ENCODE measurements around the gene CDC45.
"Not testable (repeated sequence)": the region's sequence is repeated elsewhere in the genome, so short reads cannot be mapped to it uniquely, and the experiment has no call there.

Gene CDC45

DNA sequence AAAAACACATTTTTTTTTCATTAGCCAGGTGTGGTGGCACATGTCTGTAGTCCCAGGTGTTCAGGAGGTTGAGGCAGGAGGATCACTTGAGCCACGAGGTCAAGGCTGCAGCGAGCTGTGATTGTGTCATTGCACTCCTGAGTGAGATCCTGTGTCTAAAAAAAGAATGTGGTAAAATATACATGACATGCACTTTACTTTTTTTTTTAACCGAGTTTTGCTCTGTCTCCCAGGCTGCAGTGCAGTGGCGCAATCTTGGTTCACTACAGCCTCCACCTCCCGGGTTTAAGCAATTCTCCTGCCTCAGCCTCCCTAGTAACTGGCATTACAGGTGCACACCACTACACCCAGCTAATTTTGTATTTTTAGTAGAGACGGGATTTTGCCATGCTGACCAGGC lies 67.0 kb downstream of the CDC45 start:
- TF ChIP-seq, protein P1, sequence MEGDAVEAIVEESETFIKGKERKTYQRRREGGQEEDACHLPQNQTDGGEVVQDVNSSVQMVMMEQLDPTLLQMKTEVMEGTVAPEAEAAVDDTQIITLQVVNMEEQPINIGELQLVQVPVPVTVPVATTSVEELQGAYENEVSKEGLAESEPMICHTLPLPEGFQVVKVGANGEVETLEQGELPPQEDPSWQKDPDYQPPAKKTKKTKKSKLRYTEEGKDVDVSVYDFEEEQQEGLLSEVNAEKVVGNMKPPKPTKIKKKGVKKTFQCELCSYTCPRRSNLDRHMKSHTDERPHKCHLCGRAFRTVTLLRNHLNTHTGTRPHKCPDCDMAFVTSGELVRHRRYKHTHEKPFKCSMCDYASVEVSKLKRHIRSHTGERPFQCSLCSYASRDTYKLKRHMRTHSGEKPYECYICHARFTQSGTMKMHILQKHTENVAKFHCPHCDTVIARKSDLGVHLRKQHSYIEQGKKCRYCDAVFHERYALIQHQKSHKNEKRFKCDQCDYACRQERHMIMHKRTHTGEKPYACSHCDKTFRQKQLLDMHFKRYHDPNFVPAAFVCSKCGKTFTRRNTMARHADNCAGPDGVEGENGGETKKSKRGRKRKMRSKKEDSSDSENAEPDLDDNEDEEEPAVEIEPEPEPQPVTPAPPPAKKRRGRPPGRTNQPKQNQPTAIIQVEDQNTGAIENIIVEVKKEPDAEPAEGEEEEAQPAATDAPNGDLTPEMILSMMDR (IDR thresholded peaks at IDR 0.05; ENCODE audit: borderline replicate concordance, insufficient read depth, low read depth, low read length): no peak
- H3K4me3 ChIP-seq (ENCODE audit: low read depth, low read length): no peak overlapping the region

DNA sequence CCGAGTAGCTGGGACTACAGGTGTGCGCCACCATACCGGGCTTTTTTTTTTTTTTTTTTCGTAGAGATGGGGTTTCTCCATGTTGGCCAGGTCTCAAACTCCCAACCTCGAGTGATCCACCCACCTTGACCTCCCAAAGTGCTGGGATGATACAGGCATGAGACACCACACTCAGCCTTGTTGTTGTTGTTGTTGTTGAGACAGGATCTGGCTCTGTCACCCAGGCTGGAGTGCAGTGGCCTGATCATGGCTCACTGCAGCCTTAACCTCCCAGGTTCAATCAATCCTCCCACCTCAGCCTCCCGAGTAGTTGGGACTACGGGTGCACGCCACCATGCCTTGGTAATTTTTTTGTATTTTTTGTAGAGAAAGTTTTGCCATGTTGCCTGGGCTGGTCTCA lies 67.9 kb downstream of the CDC45 start:
- TF ChIP-seq, protein P1 (IDR thresholded peaks at IDR 0.05; ENCODE audit: borderline replicate concordance, insufficient read depth, low read depth, low read length): no peak
- no peak overlapping the region for H3K4me3 ChIP-seq (ENCODE audit: low read depth, low read length)

DNA sequence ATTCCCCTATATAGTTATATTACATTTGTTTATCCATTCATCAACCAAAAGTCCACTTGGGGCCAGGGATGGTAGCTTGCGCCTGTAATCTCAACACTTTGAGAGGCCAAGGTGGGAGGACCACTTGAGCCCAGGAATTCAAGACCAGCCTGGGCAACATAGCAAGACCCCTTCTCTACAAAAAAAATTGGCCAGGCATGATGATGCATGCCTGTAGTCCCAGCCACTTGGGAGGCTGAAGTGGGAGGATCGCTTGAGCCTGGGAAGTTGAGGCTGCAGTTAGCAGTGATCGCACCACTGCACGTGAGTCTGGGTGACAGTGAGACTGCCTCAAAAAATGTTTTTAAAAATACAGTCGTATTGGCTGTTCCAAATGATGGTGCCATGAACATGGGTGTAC lies 68.7 kb downstream of the CDC45 start:
- H3K4me3 ChIP-seq (ENCODE audit: low read depth, low read length): not testable (repeated sequence)

DNA sequence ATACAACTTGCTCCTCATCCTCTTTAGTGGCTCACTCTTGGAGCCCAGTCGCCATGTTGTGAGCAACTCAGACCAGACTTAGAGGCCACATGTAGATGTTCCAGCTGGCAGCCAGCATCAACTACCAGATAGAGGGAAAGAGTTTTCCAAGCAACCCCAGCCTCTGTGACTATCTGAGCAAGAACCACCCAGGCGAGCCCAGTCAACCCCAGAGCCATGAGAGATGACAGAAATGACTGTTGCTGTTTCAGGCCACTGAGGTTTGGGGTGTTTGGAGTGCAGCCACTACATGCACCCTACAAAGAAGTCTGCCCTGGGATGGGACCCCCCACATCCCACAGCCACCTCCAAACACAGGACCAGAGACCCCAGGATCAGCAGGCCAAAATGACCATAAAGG lies 69.2 kb downstream of the CDC45 start:
- H3K4me3 ChIP-seq (ENCODE audit: low read depth, low read length): no peak overlapping the region
- TF ChIP-seq, protein P1 (IDR thresholded peaks at IDR 0.05; ENCODE audit: borderline replicate concordance, insufficient read depth, low read depth, low read length): no peak

DNA sequence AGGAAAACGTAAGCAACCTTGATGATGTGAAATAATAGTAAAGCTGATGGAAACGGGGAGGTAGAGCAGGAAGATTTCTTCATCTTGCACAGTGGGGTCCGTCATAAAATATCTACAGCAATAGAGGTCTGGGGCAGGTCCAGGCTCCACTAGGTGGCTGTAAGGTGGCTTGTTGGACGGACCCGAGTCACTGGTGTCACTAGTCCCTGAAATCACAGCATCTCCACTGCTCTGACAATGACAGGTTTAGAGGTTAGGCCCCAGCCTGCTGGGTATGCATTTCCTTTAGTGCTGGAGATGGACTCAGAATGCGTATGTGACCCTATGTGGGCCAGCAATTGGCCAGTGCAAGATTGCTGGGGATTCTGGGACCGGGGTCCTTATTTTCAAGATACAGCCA lies 69.7 kb downstream of the CDC45 start:
- TF ChIP-seq, protein P1 (IDR thresholded peaks at IDR 0.05; ENCODE audit: borderline replicate concordance, insufficient read depth, low read depth, low read length): no peak
- no peak overlapping the region for H3K4me3 ChIP-seq (ENCODE audit: low read depth, low read length)

DNA sequence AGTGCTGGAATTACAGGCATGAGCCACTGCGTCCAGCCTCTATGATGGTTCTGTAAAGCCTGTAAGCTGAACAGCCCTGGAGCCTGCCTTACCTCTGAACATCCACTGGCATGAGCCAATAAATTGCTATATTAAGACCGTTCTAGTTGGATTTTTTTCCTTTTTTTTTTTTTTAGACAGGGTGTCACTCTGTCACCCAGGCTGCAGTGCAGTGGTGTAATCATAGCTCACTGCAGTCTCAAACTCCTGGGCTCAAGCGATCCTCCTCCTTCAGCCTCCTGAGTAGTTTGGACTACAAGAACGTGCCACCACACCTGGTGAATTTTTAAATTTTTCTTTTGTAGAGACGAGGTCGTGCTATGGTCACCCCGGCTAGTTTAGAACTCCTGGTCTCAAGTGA lies 70.7 kb downstream of the CDC45 start:
- TF ChIP-seq, protein P1 (IDR thresholded peaks at IDR 0.05; ENCODE audit: borderline replicate concordance, insufficient read depth, low read depth, low read length): no peak
- no peak overlapping the region for H3K4me3 ChIP-seq (ENCODE audit: low read depth, low read length)

DNA sequence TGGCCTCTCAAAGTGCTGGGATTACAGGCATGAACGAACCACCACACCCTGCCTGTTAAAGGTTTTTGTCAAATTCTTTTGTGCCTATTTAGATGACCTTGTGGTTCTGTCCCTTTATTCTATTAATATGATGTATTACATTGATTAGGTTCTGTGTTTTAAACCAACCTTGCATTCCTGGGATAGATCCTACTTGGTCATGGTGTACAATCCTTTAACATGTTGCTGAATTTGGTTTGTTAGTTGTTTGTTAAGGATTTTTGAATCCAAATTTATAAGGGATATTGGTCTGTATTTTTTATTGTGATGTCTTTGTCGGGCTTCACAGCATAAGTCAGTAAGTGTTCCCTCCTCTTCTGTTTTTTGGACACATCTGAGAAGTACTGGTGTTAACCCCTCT lies 73.5 kb downstream of the CDC45 start:
- TF ChIP-seq, protein P1 (IDR thresholded peaks at IDR 0.05; ENCODE audit: borderline replicate concordance, insufficient read depth, low read depth, low read length): no peak
- no peak overlapping the region for H3K4me3 ChIP-seq (ENCODE audit: low read depth, low read length)

DNA sequence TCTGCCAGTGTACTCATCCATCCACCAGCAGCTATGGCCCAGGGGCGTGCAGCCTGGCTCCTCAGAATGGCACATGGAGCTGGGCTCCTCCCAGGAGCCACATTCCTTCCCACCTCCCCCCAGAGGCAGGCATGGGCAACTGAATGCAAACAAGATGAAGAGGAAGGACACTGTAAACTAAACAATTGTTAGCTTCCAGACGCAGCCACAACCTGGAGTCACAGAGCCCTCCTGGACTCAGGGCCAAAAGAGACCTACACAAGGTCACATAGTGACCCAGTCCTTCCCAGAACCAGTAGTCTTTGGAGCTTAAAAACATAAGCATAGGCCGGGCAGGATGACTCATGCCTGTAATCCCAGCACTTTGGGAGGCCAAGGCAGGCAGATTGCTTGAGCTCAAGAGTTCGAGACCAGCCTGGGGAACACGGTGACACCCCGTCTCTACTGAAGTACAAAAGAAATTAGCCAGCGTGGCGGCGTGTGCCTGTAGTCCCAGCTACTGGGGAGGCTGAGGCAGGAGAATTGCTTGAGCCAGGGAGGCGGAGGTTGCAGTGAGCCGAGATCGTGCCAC lies 75.2 kb downstream of the CDC45 start:
- TF ChIP-seq, protein P1 (IDR thresholded peaks at IDR 0.05; ENCODE audit: borderline replicate concordance, insufficient read depth, low read depth, low read length): no peak
- H3K4me3 ChIP-seq (ENCODE audit: low read depth, low read length): no peak overlapping the region

Data from GM12875 (cell line).